Muscle of back (tissue), 13 donors: ENCODE results near the gene MANEAL. TPM values are rescaled to one million over a fixed set of nuclear protein-coding genes. Genes with fewer than 3 reads are reported as not detected.
"Not testable (repeated sequence)": the region's sequence is repeated elsewhere in the genome, so short reads cannot be mapped to it uniquely, and the experiment has no call there.

Experiments
- DNase-seq, 3 donors: peaks; one replicate each; pipeline versions ENCODE4 v3.0.0 to v3.0.0-alpha.2; 2013
- long read RNA-seq, 9 donors: transcript quantifications; one replicate each; lab custom pipeline, GENCODE V29; 2026
- polyA plus RNA-seq, 10 donors: library from polyadenylated mRNA; unstranded; fragments of 120-200 nt; gene quantifications; one replicate each; pipeline ENCODE4 v1.2.1, GENCODE V29; 2013; ENCODE audit not compliant: insufficient read length in 10 of 10

MANEAL gene, protein sequence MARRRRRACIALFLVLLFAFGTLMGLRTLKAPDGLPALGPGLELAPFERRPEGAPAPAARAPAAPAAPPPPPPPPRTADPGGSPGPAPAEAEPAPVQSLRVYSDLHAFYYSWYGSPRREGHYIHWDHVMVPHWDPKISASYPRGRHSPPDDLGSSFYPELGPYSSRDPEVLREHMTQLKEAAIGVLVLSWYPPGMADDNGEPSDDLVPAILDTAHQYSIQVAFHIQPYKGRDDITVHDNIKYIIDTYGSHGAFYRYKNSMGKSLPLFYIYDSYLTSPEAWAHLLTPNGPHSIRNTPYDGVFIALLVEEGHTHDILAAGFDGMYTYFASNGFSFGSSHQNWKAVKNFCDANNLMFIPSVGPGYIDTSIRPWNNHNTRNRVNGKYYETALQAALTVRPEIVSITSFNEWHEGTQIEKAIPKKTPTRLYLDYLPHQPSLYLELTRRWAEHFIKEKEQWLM
- polyA plus RNA-seq = 1 to 10 TPM; 2.0 to 5.1 (median 3.0) TPM
- long read RNA-seq, donor 1 = 0 reads
- long read RNA-seq, donor 2, partial matches to known transcripts = 0 of 2 reads
- long read RNA-seq, donor 2, other reads (novel, unspliced or antisense) = 0 of 2 reads
- long read RNA-seq, donor 3 = 0 reads
- long read RNA-seq, donor 4 = 0 reads
- long read RNA-seq, donor 5, partial matches to known transcripts = 0 of 4 reads
- long read RNA-seq, donor 5, other reads (novel, unspliced or antisense) = 0 of 4 reads
- long read RNA-seq, donor 6 = 0 reads
- long read RNA-seq, donor 7, partial matches to known transcripts = 0 of 1 reads
- long read RNA-seq, donor 7, other reads (novel, unspliced or antisense) = 0 of 1 reads
- long read RNA-seq, donor 8, partial matches to known transcripts = 0 of 1 reads
- long read RNA-seq, donor 8, other reads (novel, unspliced or antisense) = 0 of 1 reads
- long read RNA-seq, donor 9 = 0 reads

DNA sequence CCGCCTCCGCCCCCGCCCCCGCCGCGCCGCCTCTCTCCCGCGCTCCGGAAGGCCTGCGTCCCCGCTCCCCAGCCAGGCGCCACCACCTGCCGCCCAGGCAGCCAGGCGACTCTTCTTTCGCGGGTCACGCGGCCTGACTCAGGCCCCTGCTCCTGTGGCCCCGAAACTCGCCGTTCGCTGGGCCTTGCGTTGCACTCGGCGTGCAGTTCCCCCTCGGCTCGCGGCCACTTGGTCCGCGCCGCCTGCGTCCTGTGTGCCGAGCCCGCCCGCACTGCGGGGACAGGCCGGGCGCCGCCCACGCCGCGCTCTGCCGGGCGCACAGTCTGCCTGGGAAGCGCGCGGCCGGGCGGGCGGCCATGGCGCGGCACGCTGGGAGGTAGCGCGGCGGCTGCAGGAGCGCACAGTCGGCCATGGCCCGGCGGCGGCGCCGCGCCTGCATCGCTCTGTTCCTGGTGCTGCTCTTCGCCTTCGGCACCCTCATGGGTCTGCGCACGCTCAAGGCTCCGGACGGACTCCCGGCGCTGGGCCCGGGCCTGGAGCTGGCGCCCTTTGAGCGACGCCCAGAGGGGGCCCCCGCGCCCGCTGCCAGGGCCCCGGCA is at the start of gene MANEAL:
TSS of gene MANEAL (plus strand) at position 75 of the 599 bp plus-strand sequence. CDS start at position 411, 336 bp downstream.
- peak; percentile 14 to 71 (median 42) for DNase-seq

DNA sequence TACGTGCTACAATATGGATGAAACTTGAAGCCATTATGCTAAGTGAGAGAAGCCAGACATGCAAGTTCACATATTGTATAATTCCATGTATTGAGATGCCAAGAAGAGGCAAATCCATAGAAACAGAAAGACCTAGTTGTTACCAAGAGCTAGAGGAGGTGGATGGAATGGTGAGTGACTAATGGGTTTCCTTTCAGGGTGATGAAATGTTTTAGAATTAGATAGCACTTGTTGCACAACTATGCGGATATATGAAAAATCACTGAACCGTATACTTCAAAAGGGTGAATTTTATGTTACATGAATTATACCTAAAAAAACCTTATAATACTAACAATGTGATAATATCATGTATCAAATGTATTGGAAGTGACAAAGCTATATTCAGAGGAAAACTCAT is 46.8 kb upstream of the MANEAL start:
- no peak for DNase-seq

DNA sequence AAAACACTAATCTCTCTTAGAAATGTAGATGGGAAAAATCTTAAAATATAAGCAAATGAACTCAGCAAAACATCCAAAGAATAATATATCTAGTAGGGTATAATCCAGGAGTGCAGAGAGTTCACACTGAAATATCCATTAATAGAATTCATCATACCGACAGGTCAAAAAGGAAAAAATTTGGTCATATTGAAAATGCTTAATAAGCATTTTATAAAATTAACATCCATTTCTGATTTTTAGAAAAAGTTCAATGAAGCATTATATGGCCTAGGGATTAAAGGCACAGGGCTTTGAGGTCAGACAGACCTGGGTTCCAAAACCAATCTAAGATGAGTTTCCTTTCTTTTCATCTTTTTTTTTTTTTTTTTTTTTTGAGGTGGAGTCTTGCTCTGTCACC is 45.1 kb upstream of the MANEAL start:
- no peak for DNase-seq

DNA sequence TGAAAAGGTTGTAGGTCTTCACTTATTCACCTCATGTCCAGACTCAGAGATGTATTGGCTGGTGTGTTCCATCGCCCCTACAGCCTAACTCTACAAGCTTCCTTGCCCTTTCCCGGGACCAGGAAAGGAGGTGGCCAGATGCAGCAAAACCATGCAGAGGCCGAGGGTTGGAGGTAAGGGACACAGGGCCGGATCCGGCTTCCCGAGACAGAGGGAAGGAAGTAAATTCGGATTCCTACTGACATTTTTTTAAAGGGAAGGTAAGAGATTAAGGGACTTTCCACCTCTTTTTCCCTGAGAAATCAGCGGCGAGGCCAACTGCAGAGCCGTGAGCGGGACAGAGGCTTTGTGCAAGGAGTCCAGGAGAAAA is 41.4 kb upstream of the MANEAL start:
- no peak for DNase-seq

DNA sequence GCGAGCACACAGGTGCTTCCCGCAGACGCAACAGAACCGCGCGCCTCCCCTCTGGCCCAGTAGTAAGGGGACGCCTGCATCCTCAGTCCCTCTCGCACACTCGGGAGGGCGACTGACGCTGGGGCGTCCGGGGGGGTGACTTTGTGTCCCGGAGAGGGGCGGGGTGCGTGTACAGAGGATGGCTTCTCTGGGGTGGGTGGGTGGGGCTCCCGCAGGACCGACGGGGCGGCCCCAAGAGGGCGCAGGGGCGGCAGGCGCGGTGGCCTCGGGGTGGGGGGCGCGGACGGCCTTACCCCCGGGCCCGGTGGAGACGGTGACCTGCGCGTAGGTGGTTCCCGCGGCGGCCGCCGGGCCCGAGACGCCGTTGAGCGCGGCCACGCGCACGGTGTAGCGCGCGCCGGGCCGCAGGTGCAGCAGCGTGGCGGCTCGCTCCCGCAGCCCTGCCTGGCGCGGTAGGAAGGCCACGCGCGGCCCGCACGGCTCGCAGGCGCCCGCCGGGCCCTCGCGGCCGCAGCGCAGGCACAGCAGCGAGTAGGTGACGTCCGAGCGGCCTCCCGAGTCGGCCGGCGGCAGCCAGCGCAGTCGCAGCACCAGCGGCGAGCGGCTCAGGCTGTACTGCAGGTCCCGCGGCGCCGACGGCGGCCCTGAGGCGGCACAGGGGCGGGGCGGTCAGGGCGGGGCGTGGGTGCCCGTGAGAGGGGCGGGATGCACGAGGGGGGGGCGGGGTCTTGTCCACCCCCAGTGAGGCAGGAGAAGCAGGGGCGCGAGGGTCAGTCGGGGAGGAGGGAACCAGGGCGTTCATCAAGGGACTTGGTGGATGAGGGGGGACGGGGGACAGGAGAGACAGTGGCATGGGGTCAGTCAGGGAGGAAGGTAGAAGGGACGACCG is 40.8 kb upstream of the MANEAL start:
- DNase-seq = no peak

DNA sequence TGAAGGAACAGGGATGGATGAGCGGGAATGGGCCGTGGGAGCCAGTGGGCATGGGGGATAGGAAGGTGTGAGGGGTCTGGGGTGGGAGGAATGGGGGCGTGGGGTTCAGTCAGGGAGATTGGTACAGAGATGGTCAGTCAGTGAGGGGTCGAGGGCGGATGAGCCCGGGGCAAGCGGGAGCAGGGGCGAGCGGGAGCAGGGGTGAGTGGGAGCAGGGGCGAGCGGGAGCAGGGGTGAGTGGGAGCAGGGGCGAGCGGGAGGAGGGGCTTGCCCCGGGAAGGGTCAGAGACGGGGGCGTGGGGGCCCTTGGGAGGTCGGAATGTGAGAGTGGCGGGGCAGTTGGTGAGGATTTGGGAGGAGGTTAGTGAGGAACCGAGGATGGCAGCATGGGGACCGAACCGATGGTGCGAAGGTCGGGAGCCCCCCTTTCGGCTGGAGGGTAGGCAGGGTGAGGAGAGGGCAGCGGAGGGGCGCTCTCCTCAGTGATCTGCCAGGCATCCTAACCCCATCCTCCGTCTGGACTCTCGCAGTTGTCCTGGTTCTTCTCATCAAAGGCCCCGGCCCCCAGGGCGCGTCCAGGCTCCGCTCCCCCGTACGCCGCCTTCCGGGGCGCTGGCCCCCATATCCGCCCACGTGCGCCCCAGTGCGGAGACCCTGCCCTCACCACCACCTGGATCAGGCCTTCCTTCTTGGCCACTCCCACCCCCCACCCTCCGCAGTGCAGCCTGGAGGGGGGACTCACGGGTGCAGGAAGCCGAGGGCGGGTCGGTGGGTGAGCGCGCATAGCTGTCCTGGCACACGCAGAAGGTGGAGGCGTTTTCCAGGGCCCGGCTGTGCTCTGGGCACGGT is 40.0 kb upstream of the MANEAL start:
- no peak for DNase-seq

DNA sequence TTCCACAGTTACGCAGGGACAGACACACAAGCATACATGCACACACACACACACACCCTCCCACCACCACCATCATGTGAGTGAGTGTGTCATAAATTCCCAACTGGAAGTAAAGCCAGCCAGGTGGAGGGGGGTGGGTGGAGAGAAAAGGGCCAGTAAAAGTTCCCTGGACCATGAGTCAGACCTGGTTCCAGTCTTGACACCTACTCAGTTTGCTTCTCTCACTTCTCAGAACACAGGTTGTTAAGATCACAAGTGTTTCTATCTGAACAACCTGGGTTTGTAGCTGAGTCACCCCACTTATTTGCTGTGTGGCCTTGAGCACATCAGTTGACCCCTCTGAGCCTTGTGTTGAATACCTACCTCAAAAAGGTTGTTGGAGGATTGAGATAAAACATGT is 38.4 kb upstream of the MANEAL start:
- DNase-seq = no peak

DNA sequence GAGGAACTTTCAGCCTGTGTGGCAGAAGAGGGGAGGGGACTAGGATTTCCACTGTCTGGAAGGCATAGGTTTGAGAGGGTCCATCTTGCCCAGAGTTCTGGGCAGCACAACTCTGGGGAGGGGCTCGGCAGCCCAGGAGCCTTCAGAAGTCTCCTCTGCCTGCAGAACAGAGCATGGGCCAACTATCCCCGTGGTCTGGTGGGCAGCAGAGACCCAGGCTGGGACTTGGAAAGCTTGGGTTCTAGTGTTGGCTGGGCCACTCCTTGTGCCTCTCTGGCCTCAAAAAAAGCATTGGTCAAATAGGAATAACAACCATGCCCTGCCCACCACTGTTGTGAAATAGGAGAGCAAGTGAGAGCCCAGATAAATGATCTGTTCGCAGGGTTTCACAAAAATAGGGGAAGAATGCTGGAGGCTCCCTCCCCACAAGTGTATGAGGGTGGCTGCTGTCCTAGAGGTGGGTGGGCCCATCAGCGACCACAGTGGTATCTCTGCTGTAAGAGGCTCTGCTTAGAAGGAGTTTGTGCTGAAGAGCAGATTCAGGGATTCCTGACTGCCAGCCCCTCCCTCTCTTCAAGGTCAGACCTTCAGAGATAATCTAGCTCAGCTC is 37.6 kb upstream of the MANEAL start:
- no peak for DNase-seq

DNA sequence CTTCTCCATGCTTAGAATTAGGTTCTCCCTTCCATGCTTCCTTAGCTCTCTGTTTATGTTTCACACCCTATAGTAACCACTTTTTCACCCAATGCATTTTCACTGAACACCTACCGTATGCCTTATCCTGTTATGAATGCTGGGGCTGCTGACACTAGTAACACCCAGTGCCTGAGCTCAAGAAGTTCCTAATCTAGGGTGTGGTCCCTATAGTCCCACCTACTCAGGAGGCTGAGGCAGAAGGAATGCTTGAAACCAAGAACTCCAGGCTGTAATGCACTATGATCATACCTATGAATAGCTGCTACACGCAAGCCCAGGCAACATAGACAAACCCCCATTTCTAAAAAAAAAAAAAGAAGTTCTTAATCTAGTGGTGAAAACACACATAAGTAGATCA is 34.2 kb upstream of the MANEAL start:
- no peak for DNase-seq

DNA sequence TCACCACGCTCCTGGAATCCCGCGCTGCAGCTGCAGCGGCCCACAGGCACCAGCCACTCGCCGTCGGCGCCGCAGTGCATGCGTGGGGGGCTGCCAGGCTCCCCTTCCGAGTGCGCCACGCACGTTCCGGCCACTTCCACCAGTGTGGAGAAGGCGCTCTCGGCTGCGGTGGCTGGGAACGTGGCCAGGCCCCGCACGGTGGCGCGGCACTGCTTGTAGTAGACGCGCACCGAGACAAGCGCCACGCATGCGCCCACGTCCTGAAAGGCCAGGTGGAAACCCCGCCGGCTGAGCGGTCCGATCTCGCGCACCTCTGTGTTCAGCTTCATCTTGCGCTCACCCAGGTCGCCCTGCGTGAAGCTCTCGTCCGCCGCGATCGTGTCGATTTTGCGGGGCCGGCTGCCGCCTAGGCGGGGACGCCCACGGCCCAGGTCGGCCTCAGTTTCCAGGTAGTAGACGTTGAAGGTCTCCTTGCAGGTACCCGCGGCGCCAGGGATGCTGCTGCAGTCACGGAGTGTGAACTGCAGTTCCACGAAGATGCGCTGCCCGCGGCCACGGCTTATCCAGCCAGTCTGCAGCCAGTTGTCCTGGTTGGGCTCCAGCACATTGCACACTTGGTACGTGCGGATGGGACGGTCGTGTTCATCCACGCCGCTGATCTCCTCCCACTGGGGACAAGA is 32.1 kb upstream of the MANEAL start:
- DNase-seq = no peak

DNA sequence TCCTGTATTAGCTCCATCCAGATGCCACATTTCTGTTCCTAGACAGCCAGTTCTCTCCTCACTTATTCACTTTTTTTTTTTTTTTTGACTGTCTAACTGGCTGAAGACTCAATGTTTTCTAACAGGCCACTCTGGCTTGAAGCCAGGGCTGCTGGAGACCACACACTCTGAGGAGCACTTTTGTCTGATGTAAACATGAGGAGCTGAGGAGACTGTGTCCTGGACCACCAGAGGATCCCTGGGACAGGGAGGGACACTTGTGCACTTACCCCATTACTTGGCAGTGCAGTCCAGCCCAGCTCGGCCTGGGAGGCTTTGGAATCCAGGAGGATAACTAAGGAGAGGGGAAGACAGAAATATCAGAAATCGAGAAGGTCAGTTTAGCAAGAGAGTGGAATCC is 31.1 kb upstream of the MANEAL start:
- DNase-seq = no peak

DNA sequence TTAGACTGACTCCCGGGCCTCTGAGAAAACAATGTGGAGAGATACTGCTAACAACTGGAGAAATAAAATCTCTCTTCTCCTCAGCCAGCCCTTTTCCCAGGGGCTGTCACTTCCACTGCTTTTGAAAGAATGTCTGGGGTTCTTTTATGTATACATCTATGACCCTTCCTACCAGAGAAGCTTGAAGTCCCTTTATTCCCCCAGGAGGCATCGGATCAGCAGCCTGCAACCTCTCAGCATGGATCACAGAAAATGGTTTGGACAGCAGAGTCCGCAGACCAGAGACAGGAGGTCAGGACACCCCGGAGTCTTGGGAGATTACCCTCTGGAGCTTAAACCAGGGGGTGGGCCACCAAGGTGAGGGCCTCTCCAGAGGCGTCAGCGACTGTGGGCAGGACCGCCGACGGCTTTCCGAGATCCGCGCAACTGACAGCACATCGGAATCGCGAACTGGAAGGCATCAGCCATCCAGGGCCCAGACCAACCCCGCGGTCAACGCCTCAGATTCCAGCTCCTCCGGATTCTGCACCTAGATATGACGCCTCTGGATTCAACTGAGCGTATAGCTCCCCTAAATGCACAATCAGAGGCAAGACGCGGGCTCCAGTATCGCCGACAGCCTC is 29.7 kb upstream of the MANEAL start:
- no peak for DNase-seq

DNA sequence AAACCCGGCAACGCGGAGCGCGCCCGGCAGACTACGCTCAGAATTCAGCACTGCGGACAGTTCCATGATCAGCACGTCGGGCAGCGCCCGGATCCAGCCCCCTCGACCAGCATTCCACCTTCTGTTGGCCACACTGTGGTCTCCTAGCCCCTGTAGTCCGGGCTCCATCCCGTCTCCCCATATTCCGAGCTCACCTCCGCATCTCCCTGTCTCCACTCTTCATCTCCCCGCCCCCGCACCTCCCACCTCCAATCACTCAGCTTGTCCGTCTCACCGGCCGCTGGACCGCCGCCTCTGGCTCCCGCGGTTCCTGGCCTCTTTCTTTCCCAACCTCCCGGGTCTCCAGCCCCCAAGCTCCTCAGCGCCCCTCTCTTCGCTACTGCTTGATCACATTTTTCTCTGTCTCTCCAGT is 29.2 kb upstream of the MANEAL start:
- peak; percentile 22 to 72 (median 70) for DNase-seq

DNA sequence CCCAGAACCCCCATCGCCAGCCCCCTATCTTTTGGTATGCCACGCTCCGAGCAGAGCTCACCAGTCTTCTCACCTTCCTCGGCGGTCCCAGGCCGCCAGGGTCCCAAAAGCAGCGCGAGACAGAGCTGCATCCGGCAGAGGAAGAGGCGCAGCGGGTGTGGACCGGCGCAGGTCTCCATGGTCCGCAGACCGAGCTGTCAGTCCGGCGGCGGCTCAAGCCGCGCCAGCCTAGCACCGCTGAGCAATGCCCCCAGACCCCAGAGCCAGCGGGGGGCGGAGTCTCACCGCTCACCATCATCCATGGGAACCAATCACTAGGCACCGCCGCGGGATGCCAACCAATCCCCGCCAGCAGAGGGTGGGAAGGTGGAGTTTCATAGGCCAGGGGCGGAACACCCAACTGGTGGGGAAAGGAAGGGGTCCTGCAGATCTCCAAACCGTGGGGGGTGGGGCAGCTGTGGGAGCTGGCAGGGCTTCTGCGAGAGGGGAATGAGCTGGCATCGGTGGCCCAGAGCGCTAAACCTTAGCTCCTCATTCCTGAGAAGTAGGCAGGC is 28.7 kb upstream of the MANEAL start, which contains the start of gene EPHA10:
TSS of gene EPHA10 (minus strand) at position 233 of the 554 bp plus-strand sequence. CDS start at position 179, 54 bp downstream.
- DNase-seq = no peak

DNA sequence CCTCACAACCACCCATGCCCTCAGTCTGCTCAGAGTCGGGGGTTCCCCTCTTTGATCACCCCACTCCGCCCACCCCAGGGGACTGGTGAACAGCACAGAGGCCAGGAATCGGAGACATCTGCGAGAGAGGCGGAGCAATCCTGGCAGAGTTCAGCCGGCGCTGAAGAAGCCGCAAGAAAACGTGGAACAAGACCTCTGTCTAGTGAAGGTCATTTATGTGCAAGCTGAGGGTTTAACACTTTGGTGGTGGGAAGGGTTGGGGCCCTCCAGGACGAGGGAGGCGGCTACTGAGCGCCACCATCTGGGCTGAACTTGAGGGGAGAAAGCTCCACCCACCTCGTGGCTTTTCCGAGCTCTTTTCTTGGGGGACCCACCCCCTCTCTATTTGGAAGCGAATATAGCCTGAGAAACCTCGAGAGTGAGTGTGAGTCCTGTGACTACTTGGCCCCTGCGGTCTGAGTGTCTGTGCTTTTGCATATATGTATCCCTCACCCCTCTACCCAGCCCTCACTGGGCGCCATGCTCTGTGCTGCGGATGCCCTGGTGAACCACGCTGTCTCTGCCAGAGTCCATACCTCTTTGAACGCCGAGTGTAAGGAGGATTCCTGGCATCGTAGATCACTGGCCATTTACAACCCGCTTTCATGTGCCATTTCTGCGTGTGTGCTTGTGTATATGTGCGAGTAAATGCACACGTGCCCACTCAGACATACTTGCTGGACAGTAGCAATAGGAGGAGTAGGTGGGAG is 27.6 kb upstream of the MANEAL start:
- no peak for DNase-seq

DNA sequence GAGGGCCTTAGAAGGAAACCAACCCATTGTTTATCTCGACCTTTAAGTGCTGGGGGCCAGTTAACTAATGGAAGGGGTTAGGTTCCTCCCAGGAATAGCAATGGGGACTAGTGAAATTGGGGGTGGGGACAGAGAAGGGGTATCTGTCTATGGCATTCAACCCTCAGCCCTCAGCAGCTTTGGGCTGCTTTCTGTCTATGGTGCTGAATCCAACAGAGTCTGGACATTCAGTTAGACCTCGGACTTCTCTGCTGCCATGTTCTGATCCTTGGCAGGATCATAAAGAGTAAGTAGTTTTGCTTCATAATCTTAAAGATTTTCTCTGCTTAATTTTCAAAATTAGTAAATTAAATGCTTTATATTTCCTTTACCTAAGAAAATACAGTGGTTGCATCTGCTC is 26.2 kb upstream of the MANEAL start:
- DNase-seq = no peak

DNA sequence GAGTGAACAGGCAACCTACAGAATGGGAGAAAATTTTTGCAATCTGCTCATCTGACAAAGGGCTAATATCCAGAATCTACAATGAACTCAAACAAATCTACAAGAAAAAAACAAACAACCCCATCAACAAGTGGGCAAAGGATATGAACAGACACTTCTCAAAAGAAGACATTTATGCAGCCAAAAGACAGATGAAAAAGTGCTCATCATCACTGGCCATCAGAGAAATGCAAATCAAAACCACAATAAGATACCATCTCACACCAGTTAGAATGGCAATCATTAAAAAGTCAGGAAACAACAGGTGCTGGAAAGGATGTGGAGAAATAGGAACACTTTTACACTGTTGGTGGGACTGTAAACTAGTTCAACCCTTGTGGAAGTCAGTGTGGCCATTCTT is 22.2 kb upstream of the MANEAL start:
- DNase-seq = not testable (repeated sequence)
